NB4 (cell line): ENCODE measurements around the gene RTBDN.

Source experiments
- CTCF ChIP-seq: IDR thresholded peaks from one replicate; pipeline ENCODE4 v1.5.1; 2012; ENCODE audit warnings: low read depth, low read length
- POLR2A ChIP-seq: IDR thresholded peaks from 2 replicates; pipeline ENCODE4 v1.6.1; 2011; ENCODE audit warnings: mild to moderate bottlenecking; ENCODE audit not compliant: insufficient read length; ENCODE audit errors: extremely low read depth

GRCh38 chr19:12787458-12787857 lies 46.9 kb downstream of the RTBDN start:
- TF ChIP-seq CTCF: no peak
- no peak for TF ChIP-seq POLR2A
